Activated B cell treated with CpG ODN at 0.5 μM for 24 hours (primary cell): Measurements from ENCODE around the gene CXorf38. TPM values are rescaled to one million over a fixed set of nuclear protein-coding genes. Genes with fewer than 3 reads are reported as not detected.

Experiments
- ATAC-seq: fragments of 200-7000 bp; cut with Tn5 transposase; one replicate; pipeline ENCODE4 v1.10.0; 2021; ENCODE audit warnings: low read depth, mild to moderate bottlenecking, moderate library complexity
- CTCF ChIA-PET: fragments of 350-600 bp; sonication (Branson Sonifier 250); formaldehyde crosslinking; loops from one replicate; lab custom pipeline; 2021; ENCODE audit warnings: antibody characterized with exemption; lab: Charles Lee
- POLR2A ChIA-PET: fragments of 350-600 bp; sonication (Branson Sonifier 250); formaldehyde crosslinking; loops from one replicate; lab custom pipeline; 2021; ENCODE audit warnings: antibody characterized with exemption; lab: Charles Lee
- DNase-seq: peaks from one replicate; pipeline ENCODE4 v3.0.0; 2022
- H3K27ac Mint-ChIP-seq: one replicate; pipeline ENCODE4 v1.8.0; 2020; ENCODE audit warnings: mixed read lengths
- H3K27me3 Mint-ChIP-seq: one replicate; pipeline ENCODE4 v1.8.0; 2021; ENCODE audit warnings: mixed read lengths
- H3K36me3 Mint-ChIP-seq: one replicate; pipeline ENCODE4 v1.8.0; 2021; ENCODE audit warnings: low read depth, mixed read lengths
- H3K4me1 Mint-ChIP-seq: one replicate; pipeline ENCODE4 v1.8.0; 2021; ENCODE audit warnings: mixed read lengths
- H3K4me3 Mint-ChIP-seq: one replicate; pipeline ENCODE4 v1.8.0; 2020; ENCODE audit warnings: mild to moderate bottlenecking, mixed read lengths
- H3K9me3 Mint-ChIP-seq: one replicate; pipeline ENCODE4 v1.8.0; 2020; ENCODE audit warnings: mixed read lengths
- intact Hi-C: fragments of 100-400 bp; cut with micrococcal nuclease; formaldehyde crosslinking; loops from one replicate; pipeline ENCODE4 v1.15.1; 2024
- total RNA-seq: library from RNA; stranded (reverse); gene quantifications from 2 replicates; pipeline ENCODE4 v1.2.3, GENCODE V29; 2022
- TF ChIP-seq, protein P1 (sequence below): fragments of 200-600 bp; IDR thresholded peaks from one replicate; pipeline ENCODE4 v1.8.0; 2022; ENCODE audit warnings: antibody characterized with exemption, mild to moderate bottlenecking

CXorf38 gene
- total RNA-seq, 1 donor from 2014 or later: 21.9 TPM

DNA sequence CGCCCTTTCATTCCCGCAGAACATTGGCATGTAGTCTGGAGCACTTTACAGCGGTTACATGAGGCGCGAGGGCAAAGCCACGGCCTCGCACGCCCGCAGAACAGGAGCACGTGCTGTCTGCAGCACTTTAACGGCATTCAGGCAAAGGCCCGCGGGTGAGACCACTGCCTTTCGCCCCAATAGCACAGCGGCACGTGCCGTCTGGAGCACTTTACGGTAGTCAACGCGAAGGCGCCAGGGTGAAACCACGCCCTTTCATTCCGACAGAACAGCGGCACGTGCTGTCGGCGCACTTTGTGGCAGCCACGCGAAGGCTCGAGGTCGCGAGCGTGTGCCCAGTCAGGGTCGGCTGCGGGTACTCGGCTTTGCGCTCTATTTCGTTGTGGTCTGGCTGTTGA is 24.2 kb downstream of the CXorf38 start, which contains the start of gene MPC1L:
MPC1L (plus strand) TSS at position 290 of the 398 bp plus-strand sequence. CDS start 138 bp downstream, outside the sequence.
- Mint-ChIP-seq H3K27ac (no peak within 1 kb of the TSS), H3K4me3 (no peak within 1 kb of the TSS), H3K36me3 (peaks cover 21% of the 10 kb centered on the region), H3K4me1 (no peaks in the 10 kb centered on the region), H3K27me3 (no peaks in the 10 kb centered on the region), H3K9me3 (no peaks in the 10 kb centered on the region)
- no peak for DNase-seq
- ATAC-seq: no peak
- ChIA-PET POLR2A (no interaction called here), CTCF (no interaction called here)
- intact Hi-C loops: no loop called here
- TF ChIP-seq, protein P1, sequence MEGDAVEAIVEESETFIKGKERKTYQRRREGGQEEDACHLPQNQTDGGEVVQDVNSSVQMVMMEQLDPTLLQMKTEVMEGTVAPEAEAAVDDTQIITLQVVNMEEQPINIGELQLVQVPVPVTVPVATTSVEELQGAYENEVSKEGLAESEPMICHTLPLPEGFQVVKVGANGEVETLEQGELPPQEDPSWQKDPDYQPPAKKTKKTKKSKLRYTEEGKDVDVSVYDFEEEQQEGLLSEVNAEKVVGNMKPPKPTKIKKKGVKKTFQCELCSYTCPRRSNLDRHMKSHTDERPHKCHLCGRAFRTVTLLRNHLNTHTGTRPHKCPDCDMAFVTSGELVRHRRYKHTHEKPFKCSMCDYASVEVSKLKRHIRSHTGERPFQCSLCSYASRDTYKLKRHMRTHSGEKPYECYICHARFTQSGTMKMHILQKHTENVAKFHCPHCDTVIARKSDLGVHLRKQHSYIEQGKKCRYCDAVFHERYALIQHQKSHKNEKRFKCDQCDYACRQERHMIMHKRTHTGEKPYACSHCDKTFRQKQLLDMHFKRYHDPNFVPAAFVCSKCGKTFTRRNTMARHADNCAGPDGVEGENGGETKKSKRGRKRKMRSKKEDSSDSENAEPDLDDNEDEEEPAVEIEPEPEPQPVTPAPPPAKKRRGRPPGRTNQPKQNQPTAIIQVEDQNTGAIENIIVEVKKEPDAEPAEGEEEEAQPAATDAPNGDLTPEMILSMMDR: no peak

DNA sequence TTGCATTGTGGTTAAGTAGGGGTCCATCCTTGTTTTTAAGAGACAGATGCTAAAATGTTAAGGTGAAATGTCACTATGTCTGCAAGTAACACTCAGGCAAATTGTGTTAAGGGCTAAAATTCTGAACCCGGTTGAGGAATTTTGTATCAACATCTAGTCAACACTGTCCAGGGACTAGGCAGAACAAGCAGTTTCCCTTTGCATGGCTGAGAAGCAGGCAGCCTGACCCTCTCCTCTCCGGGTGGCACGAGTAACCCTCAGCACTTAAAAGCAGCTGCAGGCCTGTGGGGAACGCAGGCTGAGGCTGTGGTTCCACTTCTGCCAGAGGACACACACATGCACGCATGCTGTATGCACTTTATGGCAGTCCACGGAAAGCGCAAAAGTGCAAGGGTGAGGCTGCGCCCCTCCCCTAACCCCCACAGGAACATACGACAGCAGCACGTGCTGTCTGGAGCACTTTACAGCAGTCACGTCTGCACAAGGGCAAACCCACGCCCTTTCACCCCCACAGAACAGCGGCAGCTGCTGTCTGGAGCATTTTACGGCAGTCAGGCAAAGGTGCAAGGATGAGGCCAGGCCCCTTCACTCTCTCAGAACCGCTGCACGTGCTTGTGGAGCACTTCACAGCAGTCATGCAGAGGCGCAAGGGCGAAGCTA is 24.8 kb downstream of the CXorf38 start:
- Mint-ChIP-seq H3K4me3 (no peak overlapping the region), H3K36me3 (peaks cover 15% of the 10 kb centered on the region)
- CTCF ChIA-PET: no interaction called here

DNA sequence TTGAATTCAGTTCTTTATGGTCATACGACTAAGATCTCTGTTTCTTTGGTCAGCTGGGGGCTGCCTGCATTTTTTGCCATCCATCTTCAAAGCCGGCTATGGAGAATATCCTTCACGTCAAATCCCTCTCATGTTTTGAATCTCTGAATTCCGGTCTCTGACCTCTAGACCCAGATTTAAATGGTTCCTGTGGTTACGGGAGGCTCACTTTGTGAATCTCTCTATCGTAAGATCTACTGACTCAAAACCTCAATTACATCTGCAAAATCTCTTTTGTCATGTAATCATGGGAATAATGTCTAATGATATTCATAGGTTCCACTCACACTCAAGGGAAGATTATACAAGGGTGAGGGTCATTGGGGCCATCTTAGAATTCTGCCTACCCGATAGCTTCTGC is 29.8 kb downstream of the CXorf38 start:
- Mint-ChIP-seq H3K27ac (no peak overlapping the region), H3K4me3 (no peak overlapping the region), H3K4me1 (no peaks in the 10 kb centered on the region), H3K36me3 (no peaks in the 10 kb centered on the region), H3K27me3 (no peaks in the 10 kb centered on the region), H3K9me3 (no peaks in the 10 kb centered on the region)
- ChIA-PET POLR2A (no interaction called here), CTCF (no interaction called here)
- ATAC-seq (no peak), DNase-seq (no peak)
- intact Hi-C loops: no loop called here
- TF ChIP-seq, protein P1: no peak

More for the DNA sequence above, 24.8 kb downstream of the CXorf38 start:
- POLR2A ChIA-PET: no interaction called here
- H3K4me1 Mint-ChIP-seq: no peaks in the 10 kb centered on the region
- no peaks in the 10 kb centered on the region for H3K27me3 Mint-ChIP-seq
- H3K9me3 Mint-ChIP-seq: no peaks in the 10 kb centered on the region
- intact Hi-C loops: no loop called here
- TF ChIP-seq, protein P1: no peak
- no peak overlapping the region for H3K27ac Mint-ChIP-seq
- DNase-seq (no peak), ATAC-seq (no peak)

DNA sequence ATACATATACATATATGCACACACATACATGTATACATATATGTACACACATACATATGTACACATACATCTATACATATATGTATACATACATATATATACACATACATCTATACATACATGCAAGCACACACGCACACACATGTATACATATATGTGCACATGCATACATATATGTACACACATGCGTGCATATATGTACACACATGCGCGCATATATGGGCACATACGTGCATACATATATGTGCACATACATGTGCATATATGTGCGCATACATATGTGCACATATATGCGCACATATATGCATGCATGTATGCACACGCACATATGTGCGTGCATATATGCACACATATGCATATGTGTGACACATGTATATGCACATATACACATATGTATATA is 31.4 kb downstream of the CXorf38 start:
- Mint-ChIP-seq H3K4me1 (no peaks in the 10 kb centered on the region), H3K27me3 (no peaks in the 10 kb centered on the region), H3K9me3 (no peaks in the 10 kb centered on the region), H3K4me3 (no peak overlapping the region), H3K27ac (no peak overlapping the region), H3K36me3 (no peaks in the 10 kb centered on the region)
- ATAC-seq: no peak
- POLR2A ChIA-PET: no interaction called here
- DNase-seq: no peak
- CTCF ChIA-PET: no interaction called here
- TF ChIP-seq, protein P1: no peak
- intact Hi-C loops: no loop called here

DNA sequence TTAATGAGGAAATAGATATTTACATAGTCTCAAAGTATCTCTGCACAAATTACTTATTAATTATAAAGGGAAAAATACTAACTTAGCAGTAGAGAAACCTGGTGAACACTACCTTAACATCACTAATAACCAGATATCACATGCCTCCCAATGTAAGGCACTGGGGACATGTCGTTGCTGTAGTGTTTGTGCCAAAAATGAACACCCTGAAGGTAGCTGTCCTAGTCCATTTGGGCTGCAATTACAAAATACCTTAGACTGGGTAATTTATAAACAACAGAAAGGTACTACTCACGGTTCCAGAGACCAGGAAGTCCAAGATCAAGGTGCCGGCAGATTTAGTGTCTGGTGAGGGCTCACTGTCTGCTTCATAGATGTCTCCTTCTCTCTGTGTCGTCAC is 34.9 kb downstream of the CXorf38 start:
- intact Hi-C loops: no loop called here
- CTCF ChIA-PET: no interaction called here
- POLR2A ChIA-PET: no interaction called here
- Mint-ChIP-seq H3K27ac (no peak overlapping the region), H3K4me1 (no peaks in the 10 kb centered on the region), H3K4me3 (no peak overlapping the region), H3K9me3 (no peaks in the 10 kb centered on the region), H3K27me3 (no peaks in the 10 kb centered on the region), H3K36me3 (peaks cover 1% of the 10 kb centered on the region)
- no peak for ATAC-seq
- TF ChIP-seq, protein P1: no peak
- no peak for DNase-seq
